HCT116 (cell line): ENCODE measurements around the gene KIAA0930. TPM values are rescaled to one million over a fixed set of nuclear protein-coding genes. Genes with fewer than 3 reads are reported as not detected.

ENCODE experiments used
- ATAC-seq: fragments of 200-7000 bp; cut with Tn5 transposase; 2 replicates; pipeline ENCODE4 v1.9.1; 2020; ENCODE audit warnings: mild to moderate bottlenecking, moderate library complexity
- BruUV-seq: library from RNA; stranded (reverse); fragments of 400-500 nt; replicated peaks from 2 replicates; lab custom pipeline; 2021; lab: Mats Ljungman, UMichigan
- CTCF ChIA-PET: fragments of 300-600 bp; sonication (Branson Sonifier 250); formaldehyde crosslinking; loops from one replicate; lab custom pipeline; 2021; ENCODE audit warnings: antibody characterized with exemption; lab: Charles Lee
- POLR2A ChIA-PET: fragments of 300-600, 350-600 bp; sonication (Branson Sonifier 250); formaldehyde crosslinking; loops from one replicate; lab custom pipeline; 2021; ENCODE audit warnings: antibody characterized with exemption; lab: Charles Lee
- RAD21 ChIA-PET, 2 experiments: fragments of 300-600 bp; sonication (Branson Sonifier 250); formaldehyde crosslinking; loops; one replicate each; lab custom pipeline; 2023; ENCODE audit warnings: low total read pairs in 2 of 2; ENCODE audit not compliant: uncharacterized antibody in 2 of 2, unreplicated experiment in 2 of 2, low non-redundant PET in 1 of 2; lab: Charles Lee
- DNase-seq: peaks from one replicate; pipeline ENCODE4 v3.0.0-alpha.2; 2010; ENCODE audit warnings: low read depth, low spot score
- H2AFZ ChIP-seq: fragments of 200-600 bp; shearing (Covaris generic), sonication (generic); 2 replicates; pipeline ENCODE4 v1.6.1; 2017; ENCODE audit warnings: low read depth, mixed run types, mixed read lengths, antibody characterized with exemption, low read length; ENCODE audit not compliant: poor library complexity, severe bottlenecking
- H3K27ac ChIP-seq: 2 replicates; pipeline ENCODE4 v1.5.1; 2012; ENCODE audit warnings: low read depth, low read length
- H3K27me3 ChIP-seq: fragments of 200-600 bp; sonication (generic); 2 replicates; pipeline ENCODE4 v1.6.1; 2016; ENCODE audit warnings: mixed run types, low read length, mixed read lengths; ENCODE audit not compliant: insufficient read depth
- H3K36me3 ChIP-seq, 2 experiments: fragments of 200-500 bp in 1 of 2; fragments of 200-600 bp in 1 of 2; sonication (Bioruptor generic) in 1 of 2; sonication (generic) in 1 of 2; 2 replicates each; pipeline versions ENCODE4 v1.5.1 to v1.6.1; 2014 to 2016; ENCODE audit warnings: low read length in 2 of 2, inconsistent platforms in 1 of 2, mixed read lengths in 1 of 2, mixed run types in 1 of 2; ENCODE audit not compliant: insufficient read depth in 2 of 2, control insufficient read depth in 1 of 2
- H3K4me1 ChIP-seq, 2 experiments: fragments of 200-600 bp in 1 of 2; sonication (generic) in 1 of 2; 2 replicates each; pipeline versions ENCODE4 v1.5.1 to v1.6.1; 2012 to 2017; ENCODE audit warnings: low read length in 2 of 2, inconsistent platforms in 1 of 2, mild to moderate bottlenecking in 1 of 2, mixed read lengths in 1 of 2, mixed run types in 1 of 2, moderate library complexity in 1 of 2; ENCODE audit not compliant: insufficient read depth in 2 of 2, control insufficient read depth in 1 of 2
- H3K4me2 ChIP-seq: fragments of 200-600 bp; sonication (generic); 2 replicates; pipeline ENCODE4 v1.6.1; 2017; ENCODE audit warnings: mixed run types, low read length, mixed read lengths
- H3K4me3 ChIP-seq, 2 experiments: fragments of 200-600 bp in 1 of 2; sonication (generic) in 1 of 2; replicated peaks in 1 of 2; 2 replicates each; pipeline ENCODE4 v1.5.1; 2011 to 2016; ENCODE audit warnings: low read length in 2 of 2, control low read depth in 1 of 2, low read depth in 1 of 2, mild to moderate bottlenecking in 1 of 2, mixed read lengths in 1 of 2, mixed run types in 1 of 2
- H3K79me2 ChIP-seq: fragments of 200-600 bp; sonication (generic); 2 replicates; pipeline ENCODE4 v1.6.1; 2017; ENCODE audit warnings: mild to moderate bottlenecking, mixed run types, low read length, moderate library complexity, mixed read lengths; ENCODE audit not compliant: insufficient read depth
- H3K9ac ChIP-seq: fragments of 200-600 bp; sonication (generic); 2 replicates; pipeline ENCODE4 v1.6.1; 2016; ENCODE audit warnings: low read length, mixed read lengths
- H3K9me2 ChIP-seq: fragments of 200-600 bp; sonication (generic), shearing (Covaris generic); 2 replicates; pipeline ENCODE4 v1.6.1; 2017; ENCODE audit warnings: mixed run types, mild to moderate bottlenecking, moderate library complexity; ENCODE audit not compliant: insufficient read depth
- H3K9me3 ChIP-seq, 2 experiments: fragments of 200-500 bp in 1 of 2; fragments of 200-600 bp in 1 of 2; sonication (Bioruptor generic) in 1 of 2; sonication (generic) in 1 of 2; 2 replicates each; pipeline ENCODE4 v1.6.1; 2014 to 2017; ENCODE audit warnings: low read length in 2 of 2, mixed read lengths in 2 of 2, inconsistent platforms in 1 of 2, low read depth in 1 of 2, mild to moderate bottlenecking in 1 of 2, mixed run types in 1 of 2, moderate library complexity in 1 of 2; ENCODE audit not compliant: control insufficient read depth in 1 of 2, insufficient read depth in 1 of 2
- H4K20me1 ChIP-seq: fragments of 200-600 bp; sonication (generic), shearing (Covaris generic); 2 replicates; pipeline ENCODE4 v1.6.1; 2017; ENCODE audit warnings: mixed run types, mild to moderate bottlenecking, moderate library complexity; ENCODE audit not compliant: insufficient read depth
- POLR2A ChIP-seq: IDR thresholded peaks from 2 replicates; pipeline ENCODE4 v1.7.0; 2011; ENCODE audit warnings: borderline replicate concordance; ENCODE audit not compliant: insufficient read depth, insufficient read length; ENCODE audit errors: extremely low read depth
- REST ChIP-seq: IDR thresholded peaks from 2 replicates; pipeline ENCODE4 v1.6.1; 2012; ENCODE audit warnings: low read depth
- ZFX ChIP-seq: fragments of 450-650 bp; IDR thresholded peaks from 2 replicates; pipeline ENCODE4 v1.6.1; 2017
- intact Hi-C: fragments of 100-400 bp; cut with micrococcal nuclease; formaldehyde crosslinking; loops from 2 replicates; pipeline ENCODE4 v1.10.0; 2022
- total RNA-seq: library from RNA; stranded (reverse); gene quantifications from one replicate; pipeline ENCODE4 v1.2.1, GENCODE V29; 2021; ENCODE audit not compliant: unreplicated experiment

KIAA0930 gene
- total RNA-seq, 1 experiment from 2014 or later = 60.9 TPM

GRCh38 chr22:45162531-45162930 lies 78.2 kb downstream of the KIAA0930 start (continued):
- no peak for TF ChIP-seq REST
- TF ChIP-seq POLR2A = no peak

GRCh38 chr22:45159652-45160462 lies 80.8 kb downstream of the KIAA0930 start:
- Histone ChIP-seq H3K4me1 (peaks cover 14 to 27% of the 10 kb centered on the region in 2 experiments), H4K20me1 (peaks cover 4% of the 10 kb centered on the region; the same call in 1 of the 2 replicates), H2AFZ (no peak overlapping the region), H3K9me3 (no peaks in the 10 kb centered on the region), H3K4me2 (0 out of 2 replicates have a peak overlapping the region, but pooled peaks have one; percentile 1), H3K27ac (no peak overlapping the region), H3K27me3 (no peaks in the 10 kb centered on the region), H3K79me2 (peaks cover 72% of the 10 kb centered on the region), H3K9me2 (no peaks in the 10 kb centered on the region), H3K9ac (no peak overlapping the region), H3K4me3 (no peak overlapping the region), H3K36me3 (peaks cover 5 to 13% of the 10 kb centered on the region in 2 experiments; a peak in 3 of 4 replicates)
- POLR2A ChIA-PET = no interaction called here
- BruUV-seq = no TSS peak
- CTCF ChIA-PET = no interaction called here
- TF ChIP-seq ZFX = no peak
- no peak for DNase-seq
- RAD21 ChIA-PET = no interaction called here
- ATAC-seq = no peak
- intact Hi-C loops = no loop called here
